GM12878 (cell line): Measurements from ENCODE around the gene PLEKHD1. TPM values are rescaled to one million over a fixed set of nuclear protein-coding genes. Genes with fewer than 3 reads are reported as not detected.
A peak's percentile ranks its signal among the peaks of the same experiment; 100 is the strongest.

Experiments
- ATAC-seq: fragments of 200-7000 bp; cut with Tn5 transposase; 3 replicates; pipeline ENCODE4 v1.9.1; 2020; ENCODE audit warnings: mild to moderate bottlenecking, moderate library complexity
- BruUV-seq: library from RNA; stranded (reverse); fragments of 400-500 nt; replicated peaks from 2 replicates; lab custom pipeline; 2021; lab: Mats Ljungman, UMichigan
- CTCF ChIA-PET: fragments of 300-600 bp; sonication (Branson Sonifier 250); formaldehyde crosslinking; extraction: SDS; loops from one replicate; lab custom pipeline; 2021; ENCODE audit warnings: inconsistent platforms; lab: Yijun Ruan, JAX
- POLR2A ChIA-PET: fragments of 350-600 bp; formaldehyde crosslinking; extraction: SDS; loops from one replicate; lab custom pipeline; 2021; ENCODE audit warnings: inconsistent platforms; lab: Charles Lee
- RAD21 ChIA-PET: fragments of 300-600 bp; sonication (Branson Sonifier 250); formaldehyde crosslinking; loops from one replicate; lab custom pipeline; 2023; ENCODE audit warnings: antibody characterized with exemption; ENCODE audit not compliant: unreplicated experiment; lab: Charles Lee
- SMC1A ChIA-PET: fragments of 300-600 bp; sonication (Branson Sonifier 250); formaldehyde crosslinking; loops from one replicate; lab custom pipeline; 2023; ENCODE audit not compliant: unreplicated experiment, uncharacterized antibody; lab: Charles Lee
- DNase-seq: peaks from one replicate; pipeline ENCODE4 v3.0.0-alpha.2; 2011; ENCODE audit warnings: low read depth, low spot score
- FAIRE-seq: peaks from 3 replicates; lab custom pipeline; 2011; peaks lifted over from hg19 to GRCh38; lab: Jason Lieb, UNC
- H2AFZ ChIP-seq: 2 replicates; pipeline ENCODE4 v1.6.0; 2011; ENCODE audit warnings: low read depth, low read length, control low read depth; ENCODE audit not compliant: control insufficient read depth
- H3K27ac ChIP-seq: 2 replicates; pipeline ENCODE4 v1.5.1; 2011; ENCODE audit warnings: control low read depth; ENCODE audit not compliant: control insufficient read depth, insufficient read depth
- H3K27me3 ChIP-seq, 2 experiments: replicated peaks in 1 of 2; 2 replicates each; pipeline versions ENCODE4 v1.6.0 to v1.6.1; 2011; ENCODE audit warnings: low read length in 1 of 2; ENCODE audit not compliant: control insufficient read depth in 2 of 2, insufficient read depth in 2 of 2
- H3K36me3 ChIP-seq, 2 experiments: 2 replicates each; pipeline ENCODE4 v1.5.1; 2011; ENCODE audit warnings: low read length in 1 of 2; ENCODE audit not compliant: control insufficient read depth in 2 of 2, insufficient read depth in 2 of 2
- H3K4me1 ChIP-seq: 2 replicates; pipeline ENCODE4 v1.6.1; 2011; ENCODE audit warnings: mild to moderate bottlenecking, low read length, moderate library complexity, mixed read lengths; ENCODE audit not compliant: control insufficient read depth, insufficient read depth
- H3K4me2 ChIP-seq: 2 replicates; pipeline ENCODE4 v1.6.0; 2011; ENCODE audit warnings: control low read depth; ENCODE audit not compliant: control insufficient read depth, insufficient read depth
- H3K4me3 ChIP-seq: fragments of 200-600 bp; sonication (generic); 2 replicates; pipeline ENCODE4 v1.5.1; 2016
- H3K79me2 ChIP-seq: 2 replicates; pipeline ENCODE4 v1.6.0; 2011; ENCODE audit warnings: low read length; ENCODE audit not compliant: control insufficient read depth, insufficient read depth
- H3K9ac ChIP-seq: 2 replicates; pipeline ENCODE4 v1.8.0; 2011; ENCODE audit warnings: low read length, control low read depth, mixed read lengths; ENCODE audit not compliant: control insufficient read depth, insufficient read depth
- H3K9me3 ChIP-seq: replicated peaks from 3 replicates; pipeline ENCODE4 v1.5.1; 2011; ENCODE audit warnings: mild to moderate bottlenecking, low read length; ENCODE audit not compliant: control insufficient read depth, insufficient read depth
- H4K20me1 ChIP-seq: 2 replicates; pipeline ENCODE4 v1.6.0; 2011; ENCODE audit not compliant: control insufficient read depth, insufficient read depth
- BACH1 ChIP-seq: fragments of 450-650 bp; IDR thresholded peaks from 2 replicates; pipeline ENCODE4 v1.6.1; 2017; ENCODE audit warnings: mild to moderate bottlenecking, borderline replicate concordance
- BRCA1 ChIP-seq: IDR thresholded peaks from 2 replicates; pipeline ENCODE4 v1.6.1; 2011; ENCODE audit warnings: low read depth, low read length, improper control_type of control experiment
- CEBPB ChIP-seq, 2 experiments: fragments of 150-350 bp in 1 of 2; IDR thresholded peaks; 2 replicates each; pipeline ENCODE4 v1.6.1; 2012 to 2014; ENCODE audit warnings: low read depth in 2 of 2, low read length in 2 of 2, borderline replicate concordance in 1 of 2, inconsistent platforms in 1 of 2
- CEBPZ ChIP-seq: fragments of 150-350 bp; IDR thresholded peaks from 2 replicates; pipeline ENCODE4 v1.6.1; 2016; ENCODE audit warnings: low read depth, low read length
- CREB1 ChIP-seq: IDR thresholded peaks from 2 replicates; pipeline ENCODE4 v1.6.1; 2012; ENCODE audit warnings: low read depth, mild to moderate bottlenecking, inconsistent platforms
- CREM ChIP-seq: IDR thresholded peaks from 2 replicates; pipeline ENCODE4 v1.6.1; 2014; ENCODE audit warnings: antibody characterized with exemption, low read depth
- FOXM1 ChIP-seq: IDR thresholded peaks from 2 replicates; pipeline ENCODE4 v1.6.1; 2012; ENCODE audit warnings: low read depth, mild to moderate bottlenecking, inconsistent platforms, low read length, moderate library complexity
- GABPA ChIP-seq: IDR thresholded peaks from 2 replicates; pipeline ENCODE4 v1.6.1; 2014; ENCODE audit warnings: antibody characterized with exemption, low read depth, mild to moderate bottlenecking, inconsistent platforms
- KDM1A ChIP-seq: fragments of 200-600 bp; sonication (generic); IDR thresholded peaks from 2 replicates; pipeline ENCODE4 v1.6.1; 2016; ENCODE audit warnings: borderline replicate concordance
- LARP7 ChIP-seq: fragments of 450-650 bp; IDR thresholded peaks from 2 replicates; pipeline ENCODE4 v1.6.1; 2017; ENCODE audit warnings: mild to moderate bottlenecking
- MEF2A ChIP-seq: IDR thresholded peaks from 2 replicates; pipeline ENCODE4 v1.6.1; 2011; ENCODE audit warnings: low read depth, mild to moderate bottlenecking, low read length, moderate library complexity; ENCODE audit not compliant: insufficient read depth
- MYB ChIP-seq: fragments of 150-350 bp; IDR thresholded peaks from 2 replicates; pipeline ENCODE4 v1.6.1; 2014; ENCODE audit warnings: mild to moderate bottlenecking, low read depth, low read length, borderline replicate concordance
- PRDM15 ChIP-seq: fragments of 450-650 bp; formaldehyde crosslinking; IDR thresholded peaks from 2 replicates; pipeline ENCODE4 v1.4.0; 2020; ENCODE audit warnings: mild to moderate bottlenecking, moderate library complexity
- RBBP5 ChIP-seq: fragments of 200-600 bp; sonication (generic); conservative IDR thresholded peaks from 2 replicates; pipeline ENCODE4 v1.6.1; 2016
- SMAD5 ChIP-seq: IDR thresholded peaks from 2 replicates; pipeline ENCODE4 v1.6.1; 2016; ENCODE audit warnings: antibody characterized with exemption, low read depth
- USF2 ChIP-seq: IDR thresholded peaks from 2 replicates; pipeline ENCODE4 v1.6.1; 2011; ENCODE audit warnings: low read depth, low read length, improper control_type of control experiment, borderline replicate concordance
- WGBS: methylation state at CpG from one replicate; pipeline ENCODE4 v1.1.6; 2016; ENCODE audit warnings: low lambda C conversion rate; ENCODE audit not compliant: insufficient replicate concordance, insufficient coverage; ENCODE audit errors: missing lambda C conversion rate; 5-methylcytosine and 5-hydroxymethylcytosine counted together
- in situ Hi-C: fragments of 300-500 bp; cut with MboI; formaldehyde crosslinking; loops from 9 replicates; pipeline ENCODE4 v1.14.3; 2018; ENCODE audit warnings: mixed read lengths
- intact Hi-C: fragments of 100-400 bp; cut with micrococcal nuclease; formaldehyde crosslinking; loops from one replicate; pipeline ENCODE4 v1.14.2; 2022; ENCODE audit not compliant: unreplicated experiment
- polyA plus RNA-seq, 11 experiments: library from polyadenylated mRNA; depleted of rRNA in 4 of 11; unstranded in 6 of 11; stranded (reverse) in 5 of 11; fragments of >200 nt; fragmentation: Nextera tagmentation in 4 of 11; fragmentation: Illumina TruSeq in 1 of 11; extraction: Ambion mirVana in 4 of 11; extraction: Trizol in 1 of 11; gene quantifications; 1 replicate in 1 of 11; 2 replicates in 10 of 11; pipeline versions ENCODE4 v1.2.1 to v1.2.3, GENCODE V29; 2011 to 2016; ENCODE audit warnings: inconsistent platforms in 2 of 11, missing spikeins in 2 of 11, low read depth in 1 of 11
- total RNA-seq, 4 experiments: library from RNA; depleted of rRNA in 3 of 4; stranded (reverse); fragments of >200 nt in 3 of 4; fragmentation: Illumina TruSeq in 1 of 4; extraction: Trizol in 1 of 4; gene quantifications; 2 replicates each; pipeline versions ENCODE4 v1.2.1 to v1.2.3, GENCODE V29; 2013 to 2021

The PLEKHD1 gene
- total and polyA plus RNA-seq, 10 of the 15 experiments (the other 5 are each of a cell fraction or from before 2014, with no cell fraction given): 0.01 to 0.08 (median 0.04) TPM; not detected in 6

GRCh38 chr14:69540654-69541335 lies 56.3 kb downstream of the PLEKHD1 start (continued):
- TF ChIP-seq CEBPB (IDR thresholded peaks at IDR 0.05; ENCODE audit: borderline replicate concordance in 1 of 2, low read depth in 2 of 2, low read length in 2 of 2): no peak
- no peak for TF ChIP-seq BACH1
- TF ChIP-seq MYB: no peak
- no peak for TF ChIP-seq CEBPZ
- no peak for TF ChIP-seq GABPA
- TF ChIP-seq RBBP5: no peak
- no peak for TF ChIP-seq SMAD5
- TF ChIP-seq MEF2A: peak; percentile 81
- TF ChIP-seq KDM1A: no peak
- TF ChIP-seq FOXM1: no peak

GRCh38 chr14:69542311-69542710 lies 57.8 kb downstream of the PLEKHD1 start:
- Histone ChIP-seq H4K20me1 (no peaks in the 10 kb centered on the region), H3K36me3 (no peaks in the 10 kb centered on the region), H3K79me2 (no peaks in the 10 kb centered on the region), H3K9me3 (no peaks in the 10 kb centered on the region), H3K4me3 (no peak overlapping the region), H3K9ac (no peak overlapping the region), H3K27me3 (peaks cover 0 to 3% of the 10 kb centered on the region in 2 experiments; a peak in 1 of 4 replicates), H2AFZ (no peak overlapping the region), H3K27ac (no peak overlapping the region), H3K4me1 (peaks cover 9% of the 10 kb centered on the region), H3K4me2 (no peak overlapping the region)
- DNase-seq: no peak
- intact Hi-C loops: no loop called here
- POLR2A ChIA-PET: no interaction called here
- BruUV-seq: no TSS peak
- no peak for FAIRE-seq
- ATAC-seq: 0 out of 3 replicates have a peak, but pooled peaks have one; percentile 21
- in situ Hi-C loops: no loop called here
- CTCF ChIA-PET: no interaction called here
- SMC1A ChIA-PET: no interaction called here
- TF ChIP-seq BRCA1 (no peak), USF2 (no peak), LARP7 (no peak), CREB1 (no peak), CREM (no peak), PRDM15 (CRISPR knock-in tag) (no peak)
- RAD21 ChIA-PET: interaction anchor here (1.2 kb wide), 1 partner anchor 14 kb away, joined by 3 read pairs; no protein-coding TSS in a partner anchor
- WGBS: 0% methylated on average over 2 of the region's 2 CpGs
